HG02798 (cell line): Measurements from ENCODE around the gene RASL11A.
"Not testable (repeated sequence)": the region's sequence is repeated elsewhere in the genome, so short reads cannot be mapped to it uniquely, and the experiment has no call there.

Experiments used
- ATAC-seq: cut with Tn5 transposase; IDR thresholded peaks from one replicate; pipeline ENCODE4 v1.9.1; 2021; ENCODE audit warnings: mild to moderate bottlenecking; ENCODE audit not compliant: unreplicated experiment, poor library complexity

RASL11A gene

GRCh38 chr13:27266917-27267316, 3.7 kb upstream of the RASL11A start:
- no peak for ATAC-seq

GRCh38 chr13:27267596-27267995, 3.0 kb upstream of the RASL11A start:
- no peak for ATAC-seq

GRCh38 chr13:27269114-27269665, 1.4 kb upstream of the RASL11A start:
- ATAC-seq, result no peak

GRCh38 chr13:27271570-27272096, 1.0 kb downstream of the RASL11A start:
- no peak for ATAC-seq

GRCh38 chr13:27273658-27274425, 3.2 kb downstream of the RASL11A start:
- no peak for ATAC-seq

- ATAC-seq, result no peak
Observed at GRCh38 chr13:27274631-27275030, 4.0 kb downstream of the RASL11A start.

- no peak for ATAC-seq
Observed at GRCh38 chr13:27276188-27276587, 5.6 kb downstream of the RASL11A start.

- ATAC-seq, result no peak
Observed at GRCh38 chr13:27279506-27279905, 8.9 kb downstream of the RASL11A start.

GRCh38 chr13:27280009-27280656, 9.5 kb downstream of the RASL11A start:
- ATAC-seq, result no peak

GRCh38 chr13:27280841-27281240, 10.2 kb downstream of the RASL11A start:
- ATAC-seq, result no peak

GRCh38 chr13:27281420-27281819, 10.8 kb downstream of the RASL11A start:
- ATAC-seq, result no peak

- no peak for ATAC-seq
Observed at GRCh38 chr13:27283906-27284493, 13.4 kb downstream of the RASL11A start.

GRCh38 chr13:27288392-27288791, 17.8 kb downstream of the RASL11A start:
- ATAC-seq, result no peak

GRCh38 chr13:27289011-27289665, 18.5 kb downstream of the RASL11A start:
- no peak for ATAC-seq

- ATAC-seq, result no peak
Observed at GRCh38 chr13:27290715-27291114, 20.1 kb downstream of the RASL11A start.

- not testable (repeated sequence) for ATAC-seq
Observed at GRCh38 chr13:27291967-27292366, 21.3 kb downstream of the RASL11A start.

GRCh38 chr13:27293076-27293691, 22.6 kb downstream of the RASL11A start:
- ATAC-seq, result no peak

GRCh38 chr13:27293873-27294515, 23.4 kb downstream of the RASL11A start:
- no peak for ATAC-seq

GRCh38 chr13:27295096-27295495, 24.5 kb downstream of the RASL11A start:
- ATAC-seq, result no peak

GRCh38 chr13:27295660-27296059, 25.0 kb downstream of the RASL11A start:
- no peak for ATAC-seq
